ENCODE results near the gene SPTLC2. TPM values are rescaled to one million over a fixed set of nuclear protein-coding genes. Genes with fewer than 3 reads are reported as not detected.

SPTLC2 gene
- total and polyA plus RNA-seq, 10 donors, result 7.0 to 103 (median 69.5) TPM

GRCh38 chr14:77459072-77459723 is 157.2 kb downstream of the SPTLC2 start:
- WGBS, 5 donors, result 38 to 46% (median 43%) methylated on average over 13 of the region's 13 CpGs
- peaks cover 20 to 57% (median 35%) of the 10 kb centered on the region in 6 donors for H3K4me1 ChIP-seq
- no peak for DNase-seq

GRCh38 chr14:77458249-77458950 is 158.0 kb downstream of the SPTLC2 start:
- intact Hi-C loops (cut with DNase I; ENCODE audit: low total_unique reads), result loop anchor here (5.0 to 10.0 kb wide), 4 partner anchors 81 to 256 kb away; partner anchors contain the start of genes SAMD15, SPTLC2 and TMED8
- H3K36me3 ChIP-seq, result peaks cover 5 to 48% (median 39%) of the 10 kb centered on the region in 6 donors
- H3K9me3 ChIP-seq, result no peaks in the 10 kb centered on the region
- H3K4me3 ChIP-seq, result peak overlapping the region; percentile 78 to 100 (median 94)
- H3K4me1 ChIP-seq, result peaks cover 20 to 57% (median 35%) of the 10 kb centered on the region in 6 donors
- H3K27me3 ChIP-seq (replicated peaks in 1 of 7), result no peaks in the 10 kb centered on the region
- DNase-seq, result peak; percentile 81
- TF ChIP-seq POLR2AphosphoS5 (IDR thresholded peaks at IDR 0.05), result no peak
- TF ChIP-seq POLR2A (IDR thresholded peaks at IDR 0.05), result no peak
- TF ChIP-seq CTCF (IDR thresholded peaks at IDR 0.05 in 8 of 11, conservative IDR thresholded peaks at IDR 0.05 in 3 of 11), result peak in 1 of 11 experiments; percentile 4
- peak overlapping the region; percentile 80 to 98 (median 92) for H3K27ac ChIP-seq
- 0% methylated on average over 22 to 29 of the region's 29 CpGs for WGBS, 5 donors

More at GRCh38 chr14:77459072-77459723, 157.2 kb downstream of the SPTLC2 start:
- Histone ChIP-seq H3K4me3 (peak overlapping the region; percentile 78 to 100 (median 94)), H3K27ac (peak overlapping the region in 4 of 8 donors; percentile 90 to 95 (median 92)), H3K27me3 (replicated peaks in 1 of 7) (no peaks in the 10 kb centered on the region), H3K36me3 (peaks cover 5 to 49% (median 46%) of the 10 kb centered on the region in 6 donors), H3K9me3 (no peaks in the 10 kb centered on the region)
- no peak for TF ChIP-seq POLR2A (IDR thresholded peaks at IDR 0.05)
- no peak for TF ChIP-seq POLR2AphosphoS5 (IDR thresholded peaks at IDR 0.05)
- TF ChIP-seq CTCF (IDR thresholded peaks at IDR 0.05 in 8 of 11, conservative IDR thresholded peaks at IDR 0.05 in 3 of 11), result peak in 9 of 11 experiments; percentile 41 to 73 (median 58)
- intact Hi-C loops (cut with DNase I; ENCODE audit: low total_unique reads), result loop anchor here (5.0 to 10.0 kb wide), 4 partner anchors 82 to 256 kb away; partner anchors contain the start of genes SAMD15, SPTLC2 and TMED8

- intact Hi-C loops (cut with DNase I; ENCODE audit: low total_unique reads), result loop anchor here (5.0 to 10.0 kb wide), 4 partner anchors 80 to 257 kb away; partner anchors contain the start of genes SAMD15, SPTLC2 and TMED8
- Histone ChIP-seq H3K4me3 (peak within 1 kb of the TSS; percentile 78 to 100 (median 94)), H3K9me3 (no peaks in the 10 kb centered on the region), H3K27me3 (replicated peaks in 1 of 7) (no peaks in the 10 kb centered on the region), H3K36me3 (peaks cover 5 to 48% (median 39%) of the 10 kb centered on the region in 6 donors), H3K27ac (peak within 1 kb of the TSS; percentile 80 to 98 (median 92)), H3K4me1 (peaks cover 20 to 57% (median 35%) of the 10 kb centered on the region in 6 donors)
- TF ChIP-seq POLR2A (IDR thresholded peaks at IDR 0.05) (peak in 2 of 3 donors; percentile 6 to 22), CTCF (IDR thresholded peaks at IDR 0.05 in 8 of 11, conservative IDR thresholded peaks at IDR 0.05 in 3 of 11) (peak in 4 of 11 experiments; percentile 1 to 39 (median 22)), POLR2AphosphoS5 (IDR thresholded peaks at IDR 0.05) (peak; percentile 89 to 92 (median 90))
- WGBS, 5 donors, result 0 to 1% (median 0%) methylated on average over 46 to 50 of the region's 50 CpGs
- peak; percentile 96 for DNase-seq
These were observed 158.8 kb downstream of the SPTLC2 start, which contains the start of the genes AHSA1 and VIPAS39 for GRCh38 chr14:77457522-77458248. Gene AHSA1, plus strand, starts transcription at chr14:77458093. Its CDS starts 97 bp downstream, at chr14:77458190. Gene VIPAS39, minus strand, starts transcription at chr14:77457601. Its CDS starts 3,499 bp downstream, at chr14:77454102.

All from spleen (tissue), 11 donors.